Muscle of leg (tissue), 11 donors: ENCODE data around the gene GNAQ. TPM values are rescaled to one million over a fixed set of nuclear protein-coding genes. Genes with fewer than 3 reads are reported as not detected.
"Not testable (repeated sequence)": the region's sequence is repeated elsewhere in the genome, so short reads cannot be mapped to it uniquely, and the experiment has no call there.

ENCODE experiments used
- DNase-seq: peaks from one replicate; pipeline ENCODE4 v3.0.0; 2013
- H3K27ac ChIP-seq: one replicate; pipeline ENCODE4 v1.5.1; 2013; ENCODE audit warnings: mild to moderate bottlenecking, low read length, control low read depth
- H3K27me3 ChIP-seq: one replicate; pipeline ENCODE4 v1.6.1; 2013; ENCODE audit warnings: low read length; ENCODE audit not compliant: control insufficient read depth, insufficient read depth
- H3K36me3 ChIP-seq: one replicate; pipeline ENCODE4 v1.6.1; 2013; ENCODE audit warnings: low read length; ENCODE audit not compliant: control insufficient read depth, insufficient read depth
- H3K4me1 ChIP-seq: one replicate; pipeline ENCODE4 v1.6.1; 2013; ENCODE audit warnings: low read length; ENCODE audit not compliant: control insufficient read depth, insufficient read depth
- H3K4me3 ChIP-seq: one replicate; pipeline ENCODE4 v1.5.1; 2013; ENCODE audit warnings: low read length, control low read depth
- H3K9me3 ChIP-seq: replicated peaks from 2 replicates; pipeline ENCODE4 v1.6.1; 2013; ENCODE audit warnings: low read depth, low read length; ENCODE audit not compliant: control insufficient read depth
- WGBS: methylation state at CpG from one replicate; pipeline ENCODE4 v1.1.5; 2013; ENCODE audit warnings: missing lambda C conversion rate; ENCODE audit not compliant: insufficient coverage; 5-methylcytosine and 5-hydroxymethylcytosine counted together
- polyA plus RNA-seq, 8 donors: library from polyadenylated mRNA; unstranded; fragments of 120-200 nt; gene quantifications; one replicate each; pipeline versions ENCODE4 v1.2.1 to v1.2.3, GENCODE V29; 2013; ENCODE audit warnings: inconsistent platforms in 1 of 8, low replicate concordance in 1 of 8; ENCODE audit not compliant: insufficient read length in 8 of 8, insufficient read depth in 1 of 8
- total RNA-seq: library from RNA; stranded (reverse); fragments of 120-200 nt; gene quantifications from one replicate; pipeline ENCODE4 v1.2.4, GENCODE V29; 2013

Gene GNAQ
- total and polyA plus RNA-seq, 9 donors, result 19.7 to 31.6 (median 27.0) TPM

- H3K4me1 ChIP-seq, result no peaks in the 10 kb centered on the region
- no peak overlapping the region for H3K4me3 ChIP-seq
- no peaks in the 10 kb centered on the region for H3K27me3 ChIP-seq
- no CpG with 5 or more reads among the region's 2 CpGs for WGBS
- peaks cover 21% of the 10 kb centered on the region for H3K36me3 ChIP-seq
- no peaks in the 10 kb centered on the region for H3K9me3 ChIP-seq
- no peak for DNase-seq
- H3K27ac ChIP-seq, result no peak overlapping the region
Observed at GRCh38 chr9:77725046-77725694, 306.4 kb downstream of the GNAQ start.

DNA sequence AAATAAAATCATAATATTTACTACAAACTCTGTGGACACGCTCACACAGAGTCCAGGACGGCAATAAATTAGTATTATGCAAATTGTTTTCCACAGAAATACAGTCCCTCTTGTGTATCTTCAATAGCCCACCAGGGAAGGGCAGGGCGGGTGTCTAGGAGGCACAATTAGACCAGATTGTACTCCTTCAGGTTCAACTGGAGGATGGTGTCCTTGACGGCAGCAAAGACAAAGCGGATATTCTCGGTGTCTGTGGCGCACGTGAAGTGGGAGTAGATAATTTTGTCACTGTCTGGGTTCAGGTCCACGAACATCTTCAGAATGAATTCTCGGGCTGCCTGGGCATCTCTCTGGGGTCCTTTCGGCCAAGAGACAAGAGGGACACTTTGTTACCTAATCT lies 310.5 kb downstream of the GNAQ start:
- H3K9me3 ChIP-seq, H3K27ac ChIP-seq, DNase-seq, H3K4me1 ChIP-seq, H3K27me3 ChIP-seq, H3K4me3 ChIP-seq, H3K36me3 ChIP-seq: not testable (repeated sequence)
- 96% methylated on average over 5 of the region's 11 CpGs for WGBS

DNA sequence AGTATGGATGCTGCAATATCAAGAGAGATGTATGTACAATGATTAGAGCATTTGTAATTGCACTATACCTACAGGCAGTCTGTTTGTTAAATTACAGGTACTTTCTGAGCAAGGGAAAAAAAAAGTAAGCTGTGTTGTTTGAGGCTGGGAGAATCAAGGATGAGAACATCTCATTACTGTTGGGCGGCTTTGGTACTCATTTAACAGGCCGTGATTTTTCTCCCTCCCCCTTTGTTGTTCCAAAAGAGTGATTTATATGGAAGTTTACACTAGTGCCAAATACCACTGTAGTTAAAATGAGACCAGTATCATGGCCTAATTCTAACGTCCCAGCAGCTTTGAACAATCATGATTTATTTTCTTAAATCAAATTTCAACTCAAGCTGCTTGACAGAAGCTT lies 312.3 kb downstream of the GNAQ start:
- WGBS, result no CpG with 5 or more reads among the region's 3 CpGs
- H3K9me3 ChIP-seq, result no peaks in the 10 kb centered on the region
- no peaks in the 10 kb centered on the region for H3K27me3 ChIP-seq
- H3K4me1 ChIP-seq, result no peaks in the 10 kb centered on the region
- H3K36me3 ChIP-seq, result no peaks in the 10 kb centered on the region
- H3K27ac ChIP-seq, result no peak overlapping the region
- DNase-seq, result no peak
- H3K4me3 ChIP-seq, result no peak overlapping the region

DNA sequence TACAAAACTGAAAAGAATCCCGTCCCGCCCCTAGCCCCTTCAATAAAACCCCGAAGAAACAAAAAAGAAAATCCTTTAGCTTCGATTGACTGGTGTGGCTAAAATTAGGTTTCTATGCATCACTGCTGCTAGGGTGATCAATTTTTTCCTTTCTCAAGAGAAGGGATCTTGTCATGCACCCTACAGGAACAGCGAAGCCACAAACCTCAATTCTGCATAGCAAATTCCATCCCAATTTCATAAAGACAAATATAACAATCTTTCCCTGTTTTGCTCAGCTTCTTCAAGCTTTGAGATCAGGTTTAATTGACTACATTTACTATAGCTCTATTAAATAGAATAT lies 313.3 kb downstream of the GNAQ start:
- 0% methylated on average over 1 of the region's 5 CpGs for WGBS
- not testable (repeated sequence) for H3K4me3 ChIP-seq, H3K4me1 ChIP-seq, H3K36me3 ChIP-seq, H3K27me3 ChIP-seq, DNase-seq, H3K27ac ChIP-seq, H3K9me3 ChIP-seq

DNA sequence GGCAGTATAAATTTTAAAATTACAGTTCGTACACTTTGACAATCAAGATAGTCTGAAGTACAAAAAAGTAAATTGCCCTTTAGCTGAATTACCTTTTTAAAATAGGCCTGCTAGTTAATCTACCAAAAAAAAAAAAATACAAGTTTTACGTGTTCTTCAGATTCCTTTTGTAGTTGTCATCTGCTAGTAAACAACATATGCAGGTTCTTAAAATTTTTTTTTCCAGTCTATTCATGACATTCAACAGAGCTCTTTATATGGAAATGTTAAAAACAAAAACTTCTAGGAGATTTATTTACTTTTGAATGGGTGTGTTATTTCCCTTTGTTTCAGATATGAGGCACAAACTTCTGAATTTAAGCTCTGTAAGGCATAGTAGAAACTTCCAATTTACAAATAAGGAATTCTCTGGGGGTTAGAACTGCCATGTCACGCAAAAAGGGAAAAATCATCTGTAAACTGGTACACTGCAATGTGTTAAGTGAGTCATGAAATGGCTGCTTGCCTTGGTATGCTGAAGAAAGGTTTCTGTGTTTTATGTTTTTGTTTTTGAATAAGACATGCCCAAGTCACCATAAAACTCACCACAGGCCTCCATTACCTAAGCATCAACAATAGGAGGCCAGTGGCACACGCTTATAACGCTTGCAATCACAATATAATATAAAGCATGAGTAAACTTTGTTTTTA lies 313.9 kb downstream of the GNAQ start:
- not testable (repeated sequence) for H3K27me3 ChIP-seq, H3K9me3 ChIP-seq, H3K27ac ChIP-seq, H3K4me3 ChIP-seq, DNase-seq, H3K4me1 ChIP-seq, H3K36me3 ChIP-seq
- no CpG with 5 or more reads among the region's 5 CpGs for WGBS

- Histone ChIP-seq H3K27ac (no peak overlapping the region), H3K4me3 (no peak overlapping the region)
Observed at GRCh38 chr9:77714077-77714549, 317.5 kb downstream of the GNAQ start.

GRCh38 chr9:77712533-77713130 lies 319.0 kb downstream of the GNAQ start:
- H3K27me3 ChIP-seq, result no peaks in the 10 kb centered on the region
- no peaks in the 10 kb centered on the region for H3K36me3 ChIP-seq
- peaks cover 9% of the 10 kb centered on the region for H3K9me3 ChIP-seq
- no peak overlapping the region for H3K4me3 ChIP-seq
- 72% methylated on average over 7 of the region's 9 CpGs for WGBS
- H3K4me1 ChIP-seq, result peaks cover 5% of the 10 kb centered on the region
- DNase-seq, result no peak
- H3K27ac ChIP-seq, result no peak overlapping the region

More at GRCh38 chr9:77714077-77714549, 317.5 kb downstream of the GNAQ start:
- WGBS, result 27% methylated on average over 3 of the region's 4 CpGs
- Histone ChIP-seq H3K4me1 (peaks cover 5% of the 10 kb centered on the region), H3K9me3 (peaks cover 7% of the 10 kb centered on the region), H3K36me3 (no peaks in the 10 kb centered on the region), H3K27me3 (no peaks in the 10 kb centered on the region)
- DNase-seq, result no peak

DNA sequence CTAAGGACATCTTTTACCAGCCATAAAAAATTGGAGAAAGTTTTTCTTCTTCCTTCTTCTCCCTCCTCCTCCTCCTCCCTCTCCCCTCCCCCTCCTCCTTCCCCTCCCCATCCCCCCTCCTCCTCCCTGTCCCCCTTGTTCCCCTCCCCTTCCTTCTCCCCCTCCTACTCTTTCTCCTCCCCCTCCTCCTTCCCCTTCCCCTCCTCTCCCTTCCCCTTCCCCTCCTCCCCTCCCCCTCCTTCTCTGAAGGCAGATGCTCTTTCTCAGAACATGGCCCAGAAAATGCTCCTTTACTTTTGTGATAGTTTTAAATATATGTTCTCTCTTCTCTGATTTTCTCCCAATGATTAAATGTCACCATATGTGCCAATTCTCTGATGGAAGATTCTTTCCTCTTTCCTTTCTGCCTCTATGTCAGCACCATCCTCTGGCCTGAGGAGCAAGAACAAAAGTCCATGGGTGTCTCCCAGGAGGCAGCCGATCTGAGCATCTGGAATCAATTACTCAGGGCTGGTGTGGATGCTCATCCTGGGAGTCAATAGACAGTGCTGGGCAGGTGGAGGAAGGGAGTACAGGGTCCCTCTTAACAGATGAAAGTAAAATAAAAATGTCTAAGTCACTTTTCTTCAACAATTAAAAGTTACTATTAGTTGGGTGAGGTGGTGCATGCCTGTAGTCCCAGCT lies 320.5 kb downstream of the GNAQ start:
- peaks cover 5% of the 10 kb centered on the region for H3K4me1 ChIP-seq
- no peak for DNase-seq
- 83% methylated on average over 1 of the region's 1 CpG for whole genome bisulfite sequencing
- no peaks in the 10 kb centered on the region for H3K27me3 ChIP-seq
- no peaks in the 10 kb centered on the region for H3K36me3 ChIP-seq
- H3K9me3 ChIP-seq, result peaks cover 9% of the 10 kb centered on the region
- no peak overlapping the region for H3K27ac ChIP-seq
- no peak overlapping the region for H3K4me3 ChIP-seq

GRCh38 chr9:77710316-77710715 lies 321.3 kb downstream of the GNAQ start:
- Histone ChIP-seq H3K4me3 (no peak overlapping the region), H3K27me3 (no peaks in the 10 kb centered on the region), H3K27ac (no peak overlapping the region), H3K4me1 (peaks cover 5% of the 10 kb centered on the region), H3K36me3 (no peaks in the 10 kb centered on the region), H3K9me3 (peaks cover 9% of the 10 kb centered on the region)
- no CpG with 5 or more reads among the region's 2 CpGs for WGBS
- no peak for DNase-seq
